KG1 (cell line): ENCODE measurements around the gene TOLLIP.
"Not testable (repeated sequence)": the region's sequence is repeated elsewhere in the genome, so short reads cannot be mapped to it uniquely, and the experiment has no call there.

Experiments used
- DNase-seq: peaks from one replicate; lab custom pipeline; 2025; lab: John Stamatoyannopoulos, UW

TOLLIP gene

DNA sequence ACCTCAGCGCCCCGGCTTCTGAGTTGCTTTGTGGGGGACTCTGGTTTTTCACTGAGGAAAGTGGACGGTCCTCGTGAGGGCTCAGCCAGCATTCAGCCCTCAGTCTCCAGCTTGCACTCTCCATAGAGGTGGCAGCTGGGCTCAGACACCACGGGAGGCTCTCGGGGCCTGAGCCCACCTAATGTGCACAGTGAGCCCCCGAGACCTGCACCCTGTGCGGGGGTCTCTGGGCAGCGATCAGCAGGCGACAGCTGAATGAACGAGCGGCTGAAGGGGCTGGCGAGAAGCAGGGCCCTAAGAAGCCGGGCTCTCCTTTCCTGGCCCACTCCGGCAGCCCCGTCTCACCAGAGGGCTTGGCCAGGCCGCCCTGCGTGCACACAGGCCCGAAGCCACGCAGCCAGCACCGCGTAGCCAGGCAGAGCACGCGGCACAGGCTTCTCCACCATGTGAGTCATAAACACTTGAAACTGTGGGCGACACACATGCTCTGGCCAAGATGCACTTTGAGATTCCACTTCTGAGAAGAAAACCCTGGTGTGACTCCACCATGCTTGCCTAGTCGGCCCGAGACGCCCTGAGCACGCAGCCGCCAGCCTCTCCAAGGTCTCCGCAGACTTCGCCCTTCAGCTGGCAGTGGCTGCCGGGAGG is 28.0 kb downstream of the TOLLIP start:
- DNase-seq, result no peak

DNA sequence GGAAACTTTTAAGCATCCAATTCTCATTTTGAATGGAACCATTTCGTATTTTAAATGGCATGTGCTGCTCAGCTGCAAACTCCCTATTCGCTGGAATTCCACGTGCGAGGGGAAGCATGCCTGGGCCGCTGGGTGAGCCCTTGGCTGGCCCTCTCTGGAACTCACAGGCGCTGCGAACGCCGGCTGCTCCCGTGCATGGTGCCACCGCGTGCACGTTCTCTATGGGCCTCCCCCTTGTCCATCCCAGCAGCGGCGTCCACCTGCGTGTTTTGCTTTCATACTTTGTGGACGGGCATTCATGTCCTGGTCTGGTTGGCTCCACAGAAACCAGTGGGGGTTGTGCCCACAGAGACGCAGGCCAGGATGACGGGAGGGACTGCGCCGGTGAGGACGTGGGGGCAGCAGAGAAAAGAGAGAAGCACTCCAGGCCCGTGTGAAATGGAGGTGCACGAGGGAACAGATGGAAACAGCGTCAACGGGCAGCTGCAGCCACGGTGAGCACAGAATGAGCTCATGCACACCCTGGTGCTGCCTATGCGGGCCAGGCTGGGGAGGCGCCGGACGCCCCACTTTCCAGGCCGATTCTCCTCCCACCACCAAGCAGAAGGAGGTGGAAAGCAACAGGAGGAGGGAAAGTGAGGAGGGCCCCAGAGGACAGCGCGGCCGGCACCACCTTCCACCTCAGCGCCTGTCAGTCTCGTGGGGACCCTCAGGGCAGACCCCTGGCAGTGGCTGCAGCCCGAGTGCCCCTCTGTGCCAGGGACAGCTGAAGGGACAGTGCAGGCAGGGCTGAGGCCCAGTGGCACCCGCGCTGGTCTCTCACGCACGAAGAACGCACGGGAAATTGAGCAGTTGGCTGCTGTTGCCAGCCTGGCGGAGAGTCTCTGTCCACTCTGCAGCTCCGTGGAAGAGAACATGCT is 29.1 kb downstream of the TOLLIP start:
- no peak for DNase-seq

DNA sequence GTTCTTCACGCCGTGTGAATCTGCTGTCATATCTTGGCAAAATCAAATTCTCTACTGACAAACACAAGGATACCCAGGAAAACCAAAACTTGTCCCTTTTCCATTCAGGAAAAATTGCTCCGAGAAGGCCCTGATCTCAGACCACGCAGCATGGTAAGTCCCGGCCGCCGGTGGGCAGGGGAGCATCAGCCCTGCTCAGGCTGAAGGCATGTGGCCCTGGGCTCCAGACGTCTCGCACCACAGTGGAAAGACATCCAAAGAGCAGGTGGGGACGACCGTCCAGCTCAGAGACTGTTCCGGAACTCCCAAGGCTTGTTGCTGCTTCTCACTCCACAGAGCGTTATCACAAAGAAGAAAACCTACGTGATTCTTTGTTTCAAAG is 29.8 kb downstream of the TOLLIP start:
- DNase-seq, result no peak

DNA sequence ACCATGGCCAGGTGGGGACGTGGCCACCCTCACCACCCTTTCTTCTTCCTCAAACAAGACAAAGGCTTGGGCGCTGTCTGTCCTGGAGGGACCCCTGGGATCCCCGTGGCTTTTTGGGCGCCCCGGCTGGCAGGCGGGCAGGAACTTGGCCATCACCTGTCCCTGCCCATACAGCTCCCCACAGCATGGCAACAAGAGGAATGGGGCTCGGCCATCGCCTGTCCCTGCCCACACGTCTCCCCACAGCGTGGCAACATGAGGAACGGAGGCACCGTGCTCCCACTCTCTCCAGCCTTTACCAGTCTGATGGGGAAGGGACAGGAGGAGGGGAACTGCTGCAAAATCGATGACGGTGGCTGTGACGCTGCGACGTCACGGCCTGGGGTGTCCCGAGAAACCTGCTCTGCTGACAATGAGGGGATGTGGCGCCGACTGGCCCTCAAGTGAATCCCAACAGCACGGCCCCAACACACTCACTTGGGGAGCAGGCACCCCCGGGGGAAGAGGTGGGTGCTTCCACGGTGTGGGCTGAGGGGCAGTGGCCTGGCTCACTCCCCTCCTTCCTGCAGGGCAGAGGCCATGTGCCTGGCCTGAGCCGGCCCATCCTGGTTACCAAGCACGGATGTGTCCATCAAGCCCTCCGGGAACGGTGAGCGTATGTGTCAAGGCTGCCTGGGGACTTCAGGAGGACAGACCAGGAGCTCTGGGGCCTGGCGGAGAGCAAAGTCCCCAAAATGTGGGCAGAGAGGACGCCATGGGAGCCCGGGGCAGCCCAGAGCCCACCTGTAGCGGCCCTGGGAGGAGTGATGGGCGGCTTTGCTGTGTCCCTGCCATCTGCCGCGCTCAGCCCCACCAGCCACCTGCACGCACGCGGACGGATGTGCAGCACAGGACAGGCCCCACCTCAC is 30.4 kb downstream of the TOLLIP start:
- DNase-seq, result no peak

DNA sequence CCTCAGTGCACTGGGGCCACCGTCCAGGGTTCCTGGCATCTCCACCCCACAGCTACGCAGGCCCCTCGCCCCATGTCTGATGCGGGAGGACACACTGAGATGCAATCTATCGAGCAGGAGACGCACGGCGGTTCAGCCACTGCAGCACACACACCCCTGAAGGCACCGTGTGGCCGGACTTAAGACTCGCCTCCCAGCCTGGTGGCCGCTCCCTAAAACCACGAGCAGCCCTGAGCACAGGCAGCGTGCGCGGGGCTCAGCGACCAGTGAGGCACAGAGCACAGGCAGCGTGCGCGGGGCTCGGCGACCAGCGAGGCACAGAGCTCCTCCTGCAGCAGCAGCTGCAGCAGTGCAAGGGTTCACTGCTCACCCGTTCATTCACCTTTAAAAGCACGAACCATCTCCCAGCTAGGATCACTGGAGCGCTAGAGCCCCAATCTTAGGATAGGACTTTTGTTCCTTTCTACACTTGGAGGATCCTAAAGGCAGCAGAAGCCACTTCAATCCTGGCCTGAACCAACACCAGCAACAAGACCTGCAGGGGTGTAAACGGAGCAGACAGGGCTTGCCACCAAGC is 31.4 kb downstream of the TOLLIP start:
- no peak for DNase-seq

DNA sequence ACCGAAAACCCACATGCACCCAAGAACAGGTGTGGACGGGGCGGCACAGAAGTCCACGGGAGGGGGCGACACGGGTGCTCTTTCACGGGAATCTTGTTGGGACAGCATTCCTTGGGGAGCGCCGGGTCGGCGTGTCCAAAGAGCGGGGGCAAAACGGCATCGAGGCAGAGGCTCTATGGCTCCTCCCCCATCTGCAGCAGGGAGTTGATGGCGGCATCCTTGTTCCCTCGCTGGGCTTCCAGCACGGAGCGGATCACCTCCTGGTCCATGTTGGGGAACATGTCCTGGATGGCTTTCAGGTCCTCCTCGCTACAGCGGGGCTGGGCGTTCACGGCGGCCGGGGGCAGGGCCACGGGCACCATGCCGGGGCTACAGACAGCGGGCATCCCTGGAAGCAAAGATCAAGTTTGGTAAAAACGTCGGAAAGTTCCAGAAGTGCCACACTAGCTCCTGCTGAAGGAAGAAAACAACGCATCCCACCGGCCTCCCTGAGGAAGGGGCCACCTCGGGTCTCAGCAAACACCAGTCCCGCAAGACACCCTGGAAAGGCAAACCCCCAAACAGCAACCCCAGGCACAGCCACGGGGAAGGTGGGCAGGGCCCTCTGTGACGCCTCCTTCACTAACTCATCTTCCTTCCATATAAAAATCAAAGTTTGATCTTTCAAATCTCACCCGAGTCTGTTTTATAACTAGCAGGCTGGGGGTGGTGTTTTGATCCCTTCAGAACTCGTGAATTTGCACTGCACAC is 32.4 kb downstream of the TOLLIP start:
- no peak for DNase-seq

DNA sequence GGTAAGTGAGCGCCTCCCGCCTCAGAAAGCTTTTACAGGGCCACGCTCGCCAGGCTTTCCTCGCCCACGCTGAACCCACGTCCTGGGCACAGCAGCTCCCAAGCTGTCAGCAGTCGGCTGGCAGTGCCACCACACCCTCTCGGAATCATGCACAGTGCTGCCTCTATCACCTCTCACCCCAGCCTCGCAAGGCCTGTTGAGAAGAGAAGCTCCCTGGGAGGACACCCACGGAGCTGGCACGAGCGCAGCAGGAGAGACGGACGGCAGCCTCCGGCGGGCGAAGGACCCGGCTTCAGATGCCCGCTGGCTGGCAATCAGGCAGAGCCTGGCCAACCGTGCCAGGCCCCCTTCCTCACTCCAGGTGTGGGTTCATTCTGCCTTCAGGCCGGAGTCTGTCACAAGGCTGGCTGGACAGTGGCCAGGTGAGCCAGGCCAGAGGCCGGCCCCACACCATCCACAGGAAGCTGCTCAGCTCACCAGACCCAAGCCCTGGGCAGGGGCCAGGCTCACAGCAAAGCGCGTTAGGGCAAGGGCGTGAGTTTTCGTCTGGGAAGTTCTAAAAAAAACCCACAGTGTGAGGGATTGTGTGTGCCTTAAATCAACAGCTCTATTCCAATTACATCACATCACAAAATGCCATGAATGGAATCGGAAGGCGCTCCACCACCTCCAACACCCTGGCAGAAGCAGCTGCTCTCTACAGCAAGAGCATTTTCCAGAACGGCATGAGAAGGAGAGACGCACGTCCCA is 33.2 kb downstream of the TOLLIP start:
- no peak for DNase-seq

DNA sequence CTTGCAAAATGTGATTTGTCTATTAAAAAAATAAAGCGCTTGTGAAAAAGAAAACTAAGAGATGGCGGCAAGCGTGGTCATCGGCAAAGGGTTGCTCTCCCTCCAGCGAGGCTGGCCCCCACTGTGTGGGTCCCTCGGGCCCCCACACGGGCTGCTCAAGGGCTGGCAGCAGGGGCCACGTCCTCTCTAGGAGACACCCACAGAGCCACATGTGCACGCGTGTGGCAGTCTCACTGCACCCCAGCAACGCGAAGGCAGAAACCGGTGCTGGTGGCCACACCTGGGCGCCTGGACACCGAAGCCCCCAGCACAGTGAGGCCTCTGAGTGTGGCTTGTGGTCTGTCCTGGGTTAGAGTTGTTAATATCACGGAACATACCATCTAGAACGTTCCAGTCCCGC is 34.4 kb downstream of the TOLLIP start:
- DNase-seq, result no peak

DNA sequence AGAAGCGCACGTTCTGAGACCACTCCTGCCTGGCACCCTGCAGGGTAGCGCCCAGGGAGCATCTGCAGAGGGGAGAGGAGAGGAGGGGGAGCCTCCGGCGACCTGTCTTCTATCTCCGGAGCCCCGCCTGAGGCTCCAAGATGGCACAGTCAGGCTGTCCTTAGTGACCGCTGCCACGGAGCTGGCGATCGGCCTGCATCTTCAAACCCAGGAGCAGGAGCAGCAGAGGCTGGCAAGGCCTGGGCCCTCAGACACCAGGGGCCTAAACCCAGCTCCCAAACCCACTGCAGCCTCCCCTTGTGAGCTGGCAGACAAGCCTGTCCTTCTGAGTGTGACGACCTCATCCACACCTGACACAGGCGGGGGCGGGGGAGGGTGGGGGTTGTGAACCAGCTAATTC is 34.9 kb downstream of the TOLLIP start:
- DNase-seq, result no peak

DNA sequence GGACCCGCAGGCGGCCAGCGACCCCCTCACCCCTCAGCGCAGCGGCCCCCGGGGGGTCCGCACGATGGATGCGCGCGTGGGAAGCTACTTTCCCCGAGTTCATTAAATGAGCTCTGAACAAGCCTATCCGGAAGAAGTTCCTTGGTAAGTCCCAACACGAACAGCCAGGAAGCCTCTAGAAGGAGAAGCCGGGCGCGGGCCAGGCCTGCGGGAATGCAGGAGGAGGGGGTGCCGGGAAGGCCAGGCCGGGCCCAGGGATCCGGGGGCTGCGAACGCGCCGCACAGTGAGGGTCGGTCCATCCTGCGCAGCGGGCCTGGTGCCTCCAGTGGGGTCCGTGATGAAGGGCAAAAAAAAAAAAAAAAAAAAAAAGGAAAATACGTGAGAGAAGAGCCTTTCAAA is 36.9 kb downstream of the TOLLIP start:
- DNase-seq, result no peak

DNA sequence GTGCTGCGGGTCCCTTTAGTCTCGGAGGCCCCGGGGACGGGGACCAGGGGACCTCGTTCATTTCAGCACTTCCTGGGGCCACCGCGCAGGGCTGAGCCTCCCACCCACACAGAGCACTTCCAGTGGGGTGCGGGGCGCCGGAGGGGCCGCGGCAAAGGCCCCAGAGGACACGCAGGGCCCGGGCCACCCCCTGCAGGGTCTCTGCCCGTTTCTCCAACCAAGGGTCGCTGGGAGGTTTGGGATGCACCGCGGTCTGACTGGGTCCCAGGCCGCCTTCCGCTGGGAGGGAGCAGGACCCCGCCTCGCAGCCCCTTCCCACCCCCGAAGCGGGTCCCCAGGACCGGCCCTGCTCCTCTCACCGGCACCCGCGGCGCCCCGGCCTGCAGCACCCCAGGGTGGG is 37.5 kb downstream of the TOLLIP start:
- DNase-seq, result no peak

DNA sequence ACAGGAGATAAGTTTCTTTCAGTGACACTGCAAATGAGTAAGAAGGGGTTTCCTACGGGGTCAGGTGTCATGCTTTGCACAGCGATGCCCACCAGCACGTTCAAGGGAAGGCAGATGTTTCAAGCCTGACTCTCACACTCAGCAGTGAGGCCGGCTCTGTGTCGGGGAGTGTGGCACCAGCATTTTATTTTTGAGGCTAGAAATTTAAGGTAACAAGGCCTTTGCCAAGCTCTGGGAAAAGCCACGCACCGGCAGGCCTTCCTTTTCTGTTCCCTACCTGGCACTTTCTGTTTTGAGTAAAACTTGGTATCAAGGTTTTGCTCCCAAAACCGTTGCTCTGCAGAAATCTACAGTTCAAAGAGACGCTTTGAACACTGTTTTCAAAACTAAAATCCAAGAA is 38.0 kb downstream of the TOLLIP start:
- DNase-seq, result no peak

DNA sequence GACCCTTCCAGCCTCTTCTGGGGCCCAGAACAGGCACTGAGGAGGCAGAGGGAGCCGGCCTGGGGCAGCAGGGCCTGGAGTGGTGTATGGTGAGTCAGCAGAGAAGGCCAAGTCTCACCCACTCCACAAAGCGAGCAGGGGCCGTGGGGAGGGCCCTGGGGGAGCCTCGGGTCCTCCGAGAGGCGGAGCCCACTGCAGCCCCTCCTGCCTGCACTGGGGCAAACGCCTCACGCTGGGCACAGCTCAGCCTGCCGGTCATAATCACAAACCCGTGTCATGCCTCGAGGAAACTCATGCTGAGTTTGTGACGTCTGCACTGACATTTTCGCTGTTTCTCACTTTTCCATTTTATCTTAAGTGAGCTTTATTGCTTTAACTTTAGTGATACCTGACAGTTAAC is 38.4 kb downstream of the TOLLIP start:
- no peak for DNase-seq

DNA sequence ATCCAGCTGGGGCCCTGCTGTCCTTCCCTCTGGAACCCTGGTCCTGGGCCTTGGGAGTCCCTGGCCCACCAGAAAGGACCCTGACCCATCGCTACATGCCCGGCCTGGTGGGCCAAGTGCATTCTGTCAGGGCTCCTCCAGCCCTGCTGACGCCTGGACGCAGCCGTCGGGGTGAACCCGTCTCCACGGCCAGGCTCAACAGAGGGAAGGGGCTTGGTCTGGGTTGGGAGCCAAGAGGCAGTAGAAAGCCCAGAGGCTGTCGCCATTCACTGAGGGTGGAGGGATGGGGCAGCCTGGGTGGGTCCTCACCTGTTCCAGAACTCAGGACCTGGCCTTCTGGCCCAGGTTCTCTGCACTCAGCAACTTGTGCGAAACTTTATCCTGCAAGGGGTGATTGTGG is 39.0 kb downstream of the TOLLIP start:
- DNase-seq, result no peak

DNA sequence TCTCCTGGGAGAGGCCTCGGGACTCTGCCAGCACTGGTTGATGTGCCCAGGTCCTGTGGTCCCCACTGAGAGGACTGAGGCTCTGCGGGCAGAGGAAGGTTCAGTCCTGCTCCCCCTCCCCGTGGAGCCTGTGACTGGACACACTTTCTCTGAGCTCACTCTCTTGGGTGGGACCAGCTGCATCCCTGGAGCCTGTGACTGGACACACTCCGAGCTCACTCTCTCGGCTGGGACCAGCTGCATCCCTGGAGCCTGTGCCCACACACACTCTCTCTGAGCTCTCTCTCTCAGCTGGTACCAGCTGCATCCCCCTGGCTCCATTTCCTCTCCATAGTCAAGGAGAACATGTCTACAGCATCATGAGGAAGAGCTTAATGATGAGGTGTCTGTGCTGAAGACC is 39.5 kb downstream of the TOLLIP start:
- DNase-seq, result no peak

DNA sequence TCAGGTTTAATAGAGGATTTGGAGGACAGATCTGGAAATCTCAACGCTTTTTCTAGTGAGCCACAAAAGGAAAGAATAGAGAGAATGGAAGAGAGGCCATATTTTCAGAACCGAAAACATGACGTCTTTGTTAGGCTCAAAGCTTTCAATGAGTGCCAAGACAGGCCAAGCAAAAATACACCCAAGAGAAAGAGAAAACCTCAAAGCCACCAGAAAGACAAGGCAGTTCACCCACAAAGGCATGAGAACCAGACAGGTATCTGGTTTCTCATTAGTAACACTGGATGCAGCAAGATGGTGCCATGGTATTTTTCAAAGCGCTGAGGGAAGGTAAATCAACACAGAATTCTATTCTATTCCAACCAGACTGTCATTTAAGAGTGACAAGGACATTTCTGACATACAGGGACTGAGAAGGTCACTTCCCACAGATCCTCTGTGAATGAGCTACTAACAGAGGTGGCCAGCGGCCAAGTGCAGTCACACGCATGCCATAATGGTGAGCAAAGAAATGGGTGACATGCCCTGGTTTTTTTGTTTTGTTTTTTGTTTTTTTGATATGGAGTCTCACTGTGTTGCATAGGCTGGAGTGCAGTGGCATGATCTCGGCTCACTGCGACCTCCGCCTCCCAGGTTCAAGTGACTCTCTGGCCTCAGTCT is 41.9 kb downstream of the TOLLIP start:
- DNase-seq, result no peak

DNA sequence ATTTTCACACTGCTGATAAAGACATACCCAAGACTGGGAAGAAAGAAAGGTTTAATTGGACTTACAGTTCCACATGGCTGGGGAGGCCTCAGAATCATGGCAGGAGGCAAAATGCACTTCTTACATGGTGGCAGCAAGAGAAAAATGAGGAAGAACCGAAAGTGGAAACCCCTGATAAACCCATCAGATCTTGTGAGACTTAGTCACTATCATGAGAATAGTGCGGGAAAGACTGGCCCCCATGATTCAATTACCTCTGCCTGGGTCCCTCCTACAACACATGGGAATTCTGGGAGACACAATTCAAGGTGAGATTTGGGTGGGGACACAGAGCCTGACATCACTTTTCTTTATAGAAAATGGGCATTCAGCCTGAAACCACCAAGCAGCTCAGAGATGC is 42.5 kb downstream of the TOLLIP start:
- not testable (repeated sequence) for DNase-seq

DNA sequence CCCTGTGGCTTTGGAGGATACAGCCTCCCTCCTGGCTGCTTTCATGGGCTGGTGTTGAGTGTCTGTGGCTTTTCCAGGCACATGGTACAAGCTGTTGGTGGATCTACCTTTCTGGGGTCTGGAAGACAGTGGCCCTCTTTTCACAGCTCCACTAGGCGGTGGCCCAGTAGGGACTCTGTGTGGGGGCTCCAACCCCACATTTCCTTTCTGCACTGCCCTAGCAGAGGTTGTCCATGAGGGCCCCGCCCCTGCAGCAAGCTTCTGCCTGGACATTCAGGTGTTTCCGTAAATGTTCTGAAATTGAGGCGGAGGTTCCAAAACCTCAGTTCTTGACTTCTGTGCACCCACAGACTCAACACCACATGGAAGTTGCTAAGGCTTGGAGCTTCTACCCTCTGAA is 44.0 kb downstream of the TOLLIP start:
- DNase-seq, result not testable (repeated sequence)

DNA sequence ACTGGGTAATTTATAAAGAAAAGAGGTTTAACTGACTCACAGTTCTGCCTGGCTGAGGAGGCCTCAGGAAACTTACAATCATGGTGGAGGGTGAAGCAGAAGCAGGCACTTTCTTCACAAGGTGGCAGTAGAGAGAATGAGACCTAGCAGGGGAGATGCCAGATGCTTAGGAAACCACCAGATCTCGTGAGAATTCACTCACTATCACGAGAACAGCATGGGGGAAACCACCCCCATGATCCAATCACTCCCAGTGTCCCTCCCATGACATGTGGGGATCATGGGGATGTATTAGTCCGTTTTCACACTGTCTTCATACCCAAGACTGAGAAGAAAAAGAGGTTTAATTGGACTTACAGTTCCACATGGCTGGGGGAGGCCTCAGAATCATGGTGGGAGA is 45.0 kb downstream of the TOLLIP start:
- DNase-seq, result not testable (repeated sequence)

DNA sequence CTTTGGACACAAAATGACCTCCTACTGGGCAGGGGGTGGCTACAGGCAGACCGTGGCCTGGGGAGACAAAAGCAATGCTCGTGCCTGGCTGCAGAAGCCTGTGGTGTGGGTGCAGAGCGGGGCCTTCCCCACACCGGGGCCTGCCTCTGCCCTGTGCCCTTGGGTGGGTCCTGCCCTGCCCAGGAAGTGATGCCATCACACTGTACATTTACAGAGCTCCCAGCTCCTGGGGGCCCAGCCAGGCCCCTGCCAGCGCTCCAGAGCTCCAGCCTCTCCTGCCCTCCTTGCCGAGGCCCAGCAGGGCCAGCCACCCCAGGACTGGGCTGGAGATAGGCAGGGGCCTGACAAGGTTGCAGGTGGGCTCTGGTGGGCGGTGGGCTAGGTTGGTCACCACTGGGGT is 46.4 kb downstream of the TOLLIP start:
- no peak for DNase-seq
